GM19099 (cell line): ENCODE data around the gene CRLF2.

Experiments
- POLR2A ChIP-seq: IDR thresholded peaks from 3 replicates; pipeline ENCODE4 v1.6.1; 2011; ENCODE audit warnings: low read depth; ENCODE audit not compliant: insufficient read length; ENCODE audit errors: extremely low read depth

The CRLF2 gene, protein sequence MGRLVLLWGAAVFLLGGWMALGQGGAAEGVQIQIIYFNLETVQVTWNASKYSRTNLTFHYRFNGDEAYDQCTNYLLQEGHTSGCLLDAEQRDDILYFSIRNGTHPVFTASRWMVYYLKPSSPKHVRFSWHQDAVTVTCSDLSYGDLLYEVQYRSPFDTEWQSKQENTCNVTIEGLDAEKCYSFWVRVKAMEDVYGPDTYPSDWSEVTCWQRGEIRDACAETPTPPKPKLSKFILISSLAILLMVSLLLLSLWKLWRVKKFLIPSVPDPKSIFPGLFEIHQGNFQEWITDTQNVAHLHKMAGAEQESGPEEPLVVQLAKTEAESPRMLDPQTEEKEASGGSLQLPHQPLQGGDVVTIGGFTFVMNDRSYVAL

DNA sequence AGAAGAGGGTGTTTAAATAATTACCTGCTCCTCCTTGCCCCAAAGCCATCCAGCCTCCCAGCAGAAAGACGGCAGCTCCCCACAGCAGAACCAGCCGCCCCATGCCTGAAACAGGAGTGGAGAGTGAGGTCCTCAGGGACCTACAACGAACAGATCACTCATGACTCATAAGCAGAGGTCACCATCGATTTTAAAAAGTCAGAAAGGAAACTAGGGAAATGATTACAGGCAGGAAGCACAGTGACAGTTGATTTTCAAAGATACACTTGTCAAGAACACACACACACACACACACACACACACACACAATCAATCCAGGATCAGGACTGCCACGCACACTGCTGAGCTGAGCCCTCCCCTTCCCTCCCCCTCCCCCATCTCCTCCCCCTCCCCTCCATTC lies at the start of gene CRLF2:
Gene CRLF2 (minus strand): TSS at position 118 of the 400 bp plus-strand sequence. CDS start 15 bp downstream, at position 103.
- TF ChIP-seq POLR2A: no peak

DNA sequence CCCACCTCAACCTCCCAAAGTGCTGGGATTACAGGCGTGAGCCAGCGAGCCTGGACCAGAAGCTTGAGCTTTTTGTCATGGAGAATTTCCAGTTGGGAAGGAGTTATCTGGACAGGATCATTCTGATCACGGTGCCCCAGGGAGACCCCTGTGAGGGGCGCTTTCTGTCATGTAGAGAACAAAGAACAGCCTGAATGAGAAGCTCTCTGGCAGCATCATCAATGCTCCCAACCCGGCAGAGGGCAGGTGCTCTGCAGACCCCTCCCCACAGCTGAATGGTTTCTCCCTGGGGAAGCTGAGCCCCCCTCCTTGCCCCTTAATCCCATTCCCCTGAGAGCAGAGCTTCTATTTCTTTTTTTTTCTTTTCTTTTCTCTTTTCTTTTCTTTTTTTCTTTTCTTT lies 48.8 kb upstream of the CRLF2 start:
- no peak for TF ChIP-seq POLR2A

DNA sequence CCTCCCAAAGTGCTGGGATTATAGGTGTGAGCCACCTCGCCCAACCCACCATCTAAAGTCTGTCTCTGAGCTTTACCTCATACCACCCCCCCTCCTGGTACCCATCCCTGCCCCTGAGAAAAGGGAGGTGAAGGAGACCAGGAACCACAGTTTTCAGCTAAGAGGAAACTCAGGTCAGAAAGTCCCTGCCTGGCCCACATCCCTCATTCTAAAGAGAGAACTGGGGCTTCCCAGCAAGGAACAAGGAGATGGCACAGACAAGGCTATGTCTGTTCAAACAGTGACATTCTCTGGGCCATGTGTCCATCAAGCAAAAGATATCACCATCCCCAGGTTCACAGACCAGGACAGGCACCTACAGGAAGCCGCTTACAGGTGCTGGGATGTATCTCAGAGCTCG lies 40.4 kb upstream of the CRLF2 start:
- TF ChIP-seq POLR2A: no peak

DNA sequence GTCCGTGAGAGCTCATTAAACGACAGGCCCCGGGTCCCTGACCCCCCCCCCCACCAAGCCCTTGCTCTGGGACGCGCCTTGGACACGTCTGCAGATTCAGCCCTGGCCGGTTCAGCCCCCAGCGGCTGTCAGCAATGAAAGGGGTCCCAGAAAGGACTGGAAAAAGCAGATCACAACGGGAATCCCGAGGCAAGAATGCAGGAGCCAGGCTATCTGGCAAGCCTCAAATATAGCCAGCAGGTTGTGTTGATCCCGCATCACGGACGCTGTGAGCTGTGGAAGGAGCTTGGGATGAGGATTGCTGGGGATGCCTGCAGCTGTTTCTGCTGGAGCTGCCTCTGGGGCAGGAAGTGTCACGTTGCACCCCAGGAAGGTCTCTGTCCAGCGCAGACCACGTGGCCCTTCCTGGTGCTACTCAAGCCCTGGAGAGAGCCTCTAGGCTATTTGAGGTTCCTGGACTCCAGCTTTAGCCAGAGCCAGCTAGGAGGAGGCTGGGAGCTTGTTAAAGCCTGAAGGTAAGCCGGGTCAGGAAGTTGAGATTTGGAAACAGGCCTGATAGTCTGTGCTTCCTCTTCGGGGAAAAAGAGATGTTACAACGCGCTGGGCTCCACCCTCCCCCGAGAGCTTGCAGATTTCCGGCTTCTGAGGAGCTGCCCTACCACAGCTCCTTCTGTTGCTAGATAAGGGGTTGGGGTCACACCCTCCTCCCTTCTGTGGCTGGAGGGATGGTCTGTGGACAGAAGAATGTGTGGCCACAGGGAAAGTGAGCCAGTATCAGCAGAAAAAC lies 36.8 kb upstream of the CRLF2 start:
- TF ChIP-seq POLR2A: no peak

DNA sequence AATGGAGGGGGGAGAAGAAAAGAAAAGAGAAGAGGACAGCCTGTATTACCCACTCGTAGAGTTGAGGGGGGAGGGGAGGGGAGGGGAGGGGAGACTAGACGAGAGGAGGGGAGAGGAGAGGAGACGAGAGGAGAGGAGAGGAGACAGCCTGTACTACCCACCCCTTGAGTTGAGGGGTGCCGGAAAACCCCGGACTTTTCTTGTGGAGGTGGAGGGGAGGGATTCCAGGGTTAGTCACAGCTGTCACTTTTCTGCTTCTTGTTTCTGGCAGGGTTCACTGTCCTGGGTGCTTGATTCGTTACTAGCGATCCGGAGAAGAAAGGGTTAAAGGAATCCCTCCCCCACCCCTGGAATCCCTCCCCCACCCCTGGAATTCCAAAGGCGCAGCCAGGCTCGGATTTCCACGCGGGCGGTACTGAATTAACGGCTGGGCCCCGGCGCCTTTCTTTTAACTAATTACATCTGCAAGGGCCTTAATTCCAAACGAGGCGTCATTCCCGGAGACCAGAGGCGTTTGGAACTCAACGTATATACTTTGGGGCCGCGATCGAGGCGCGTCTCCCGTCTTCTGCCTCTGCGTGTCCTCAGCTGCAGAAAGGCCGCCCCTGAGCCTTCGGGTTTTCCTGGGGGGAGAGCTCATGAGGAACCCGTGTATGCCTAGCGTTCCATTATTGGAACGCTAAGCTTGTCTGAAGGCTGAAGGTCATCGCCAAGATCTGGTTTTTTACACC lies 36.0 kb upstream of the CRLF2 start:
- TF ChIP-seq POLR2A: no peak

DNA sequence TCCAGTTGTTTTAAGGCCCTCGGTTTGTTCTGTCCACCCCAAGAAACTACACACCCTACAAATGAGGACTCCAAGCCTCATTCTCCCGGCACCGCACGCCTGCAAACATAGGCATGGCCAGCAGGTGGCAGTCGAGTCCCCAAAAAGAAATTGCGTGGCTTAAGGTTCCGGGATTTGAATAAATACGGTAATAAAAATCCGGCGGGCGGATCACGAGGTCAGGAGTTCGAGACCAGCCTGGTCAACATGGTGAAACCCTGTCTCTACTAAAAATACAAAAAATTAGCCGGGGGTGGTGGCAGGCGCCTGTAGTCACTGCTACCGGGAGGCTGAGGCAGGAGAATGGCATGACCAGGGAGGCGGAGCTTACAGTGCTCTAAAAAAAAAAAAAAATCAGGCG lies 34.4 kb upstream of the CRLF2 start:
- TF ChIP-seq POLR2A: no peak

DNA sequence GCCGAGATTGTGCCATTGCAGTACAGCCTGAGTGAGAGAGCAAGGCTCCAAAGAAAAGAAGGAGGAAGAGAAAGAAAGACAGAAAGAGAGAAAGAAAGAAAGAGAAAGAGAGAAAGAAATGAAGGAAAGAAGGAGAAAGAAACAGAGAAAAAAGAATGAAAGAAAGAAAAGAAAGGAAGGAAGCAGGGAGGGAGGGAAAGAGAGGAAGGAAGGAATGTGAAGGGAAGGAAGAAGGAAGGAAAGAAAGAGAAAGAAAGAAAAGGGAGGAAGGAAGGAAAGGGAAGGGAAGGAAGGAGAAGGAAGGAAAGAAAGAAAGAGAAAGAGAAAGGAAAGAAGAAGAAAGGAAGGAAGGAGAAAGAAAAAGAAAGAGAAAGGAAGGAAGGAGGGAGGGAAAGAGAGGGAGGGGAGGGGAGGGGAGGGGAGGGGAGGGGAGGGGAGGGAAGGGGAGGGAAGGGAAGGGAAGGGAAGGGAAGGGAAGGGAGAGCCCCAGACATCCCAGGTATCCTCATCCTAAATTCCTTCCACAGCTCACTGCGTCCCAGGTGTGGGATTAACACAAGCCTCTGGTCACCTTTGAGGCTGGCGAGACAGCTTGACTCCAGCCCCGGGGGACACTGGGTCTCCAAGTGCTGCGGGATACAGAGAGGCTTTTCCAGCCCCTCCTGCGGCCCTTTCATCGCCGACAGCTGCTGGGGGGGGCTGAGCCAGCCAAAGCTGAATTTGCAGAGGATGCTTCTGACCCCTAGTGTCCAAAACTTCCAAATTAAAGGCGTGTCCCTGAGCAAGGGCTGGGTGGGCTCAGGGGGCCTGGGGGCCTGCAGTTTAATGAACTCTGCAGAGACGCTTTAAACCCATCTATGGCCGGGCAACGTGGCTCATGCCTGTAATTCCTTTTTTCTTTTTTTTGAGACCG lies 32.0 kb upstream of the CRLF2 start:
- no peak for TF ChIP-seq POLR2A

DNA sequence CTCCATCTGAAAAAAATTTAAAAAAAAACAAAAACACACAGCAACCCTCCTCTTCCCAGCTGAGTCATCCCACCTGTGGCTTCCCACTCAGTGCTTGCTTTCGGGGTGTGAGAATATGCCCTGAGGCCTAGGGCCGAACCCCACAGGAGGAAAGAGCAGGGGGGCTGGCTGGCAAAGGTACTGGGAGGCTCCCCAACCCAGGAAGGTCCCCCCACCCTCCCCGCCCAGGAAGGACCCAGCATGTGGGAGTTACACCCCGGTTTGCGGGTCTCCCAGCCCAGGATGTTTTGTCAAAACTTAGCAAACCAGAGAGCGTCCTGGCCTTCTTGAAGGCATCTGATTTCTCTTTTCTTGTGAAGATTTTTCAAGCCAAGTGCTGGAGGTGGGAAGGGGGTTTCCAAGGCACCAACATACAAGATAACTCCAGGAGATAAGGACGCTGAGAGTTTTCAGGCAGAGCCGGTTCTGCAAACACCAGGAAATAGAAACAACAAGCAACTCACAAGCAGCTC lies 30.5 kb upstream of the CRLF2 start:
- no peak for TF ChIP-seq POLR2A

DNA sequence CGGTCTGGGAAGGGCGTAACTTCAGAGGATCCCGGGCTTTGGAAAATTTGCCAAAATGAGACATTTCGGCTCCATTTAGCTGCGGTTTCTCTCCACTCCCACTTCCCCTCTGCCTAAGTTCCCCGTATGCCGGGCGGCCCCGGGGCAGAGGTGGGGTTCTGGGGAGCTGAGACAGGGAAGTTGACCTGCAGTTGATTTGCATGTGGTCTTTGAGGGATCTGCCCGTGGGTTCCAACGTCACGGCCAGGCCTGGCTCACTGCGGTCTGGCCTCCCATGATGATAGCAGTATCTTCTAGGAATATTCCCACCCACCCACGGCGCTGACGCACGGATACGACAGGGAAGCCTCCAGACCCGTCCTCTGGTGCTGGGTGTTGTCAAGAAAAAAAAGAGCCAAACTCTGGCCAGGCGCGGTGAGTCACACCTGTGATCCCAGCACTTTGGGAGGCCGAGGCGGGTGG lies 27.3 kb upstream of the CRLF2 start:
- TF ChIP-seq POLR2A: no peak

DNA sequence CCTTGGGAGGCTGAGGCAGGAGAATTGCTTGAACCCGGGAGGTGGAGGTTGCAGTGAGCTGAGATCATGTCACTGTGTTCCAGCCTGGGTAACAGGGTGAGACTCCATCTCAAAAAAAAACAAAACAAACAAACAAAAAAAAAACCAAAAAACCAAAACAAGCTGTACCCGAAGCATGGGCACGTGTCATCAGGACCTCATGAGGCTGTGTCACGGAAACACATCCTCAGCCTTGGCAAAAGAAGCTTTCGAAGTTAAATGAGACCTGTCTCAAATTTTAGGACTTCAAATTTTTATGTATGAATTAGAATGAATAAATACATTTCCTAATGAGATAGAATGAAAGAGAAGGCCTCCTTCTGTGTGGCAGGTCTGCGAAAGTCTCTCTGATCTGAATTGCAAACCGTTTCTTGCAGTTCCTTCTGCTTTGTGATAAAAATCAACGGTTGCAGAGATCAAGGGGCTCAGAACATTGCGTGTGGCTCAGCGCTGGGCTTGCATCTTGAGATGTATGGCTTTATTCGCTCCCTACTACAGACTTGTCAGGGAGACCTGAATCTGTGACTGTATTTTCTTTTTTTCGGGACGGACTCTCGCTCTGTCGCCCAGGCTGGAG lies 19.5 kb upstream of the CRLF2 start:
- no peak for TF ChIP-seq POLR2A

DNA sequence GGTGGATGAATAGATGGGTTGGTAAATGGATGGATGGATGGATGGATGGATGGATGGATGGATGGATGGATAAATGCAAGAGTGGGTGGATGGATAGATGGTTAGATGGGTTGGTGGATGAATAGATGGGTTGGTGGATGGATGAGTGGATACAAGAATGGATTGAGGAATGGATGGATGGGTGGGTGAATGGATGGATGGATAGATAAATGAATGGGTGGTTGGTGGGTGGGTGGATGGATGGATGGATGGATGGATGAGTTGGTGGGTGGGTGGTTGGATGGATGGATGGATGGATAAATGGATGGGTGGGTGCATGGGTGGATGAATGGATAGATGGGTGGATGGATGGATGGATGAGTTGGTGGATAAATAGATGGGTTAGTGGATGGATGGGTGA lies 13.8 kb upstream of the CRLF2 start:
- TF ChIP-seq POLR2A: no peak

DNA sequence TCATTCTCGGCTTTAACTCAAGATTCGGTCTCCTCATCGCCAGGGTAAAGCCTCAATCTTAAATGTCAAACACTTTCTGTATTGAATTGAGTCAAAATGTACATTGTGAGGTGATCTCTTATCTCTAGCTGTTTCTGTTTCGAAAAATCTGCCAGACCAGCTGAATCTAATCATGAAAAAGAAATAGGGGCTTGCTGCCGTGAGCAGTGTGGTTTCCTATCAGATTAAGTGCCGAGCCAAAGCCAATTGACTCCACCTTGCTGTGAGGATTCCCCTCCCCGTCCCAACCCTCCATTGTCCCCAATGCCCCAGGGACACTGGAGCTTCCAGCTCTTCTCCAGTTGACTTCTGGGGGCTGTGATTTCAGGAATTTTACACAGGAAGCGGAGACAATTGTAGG lies 12.5 kb upstream of the CRLF2 start:
- TF ChIP-seq POLR2A: no peak

DNA sequence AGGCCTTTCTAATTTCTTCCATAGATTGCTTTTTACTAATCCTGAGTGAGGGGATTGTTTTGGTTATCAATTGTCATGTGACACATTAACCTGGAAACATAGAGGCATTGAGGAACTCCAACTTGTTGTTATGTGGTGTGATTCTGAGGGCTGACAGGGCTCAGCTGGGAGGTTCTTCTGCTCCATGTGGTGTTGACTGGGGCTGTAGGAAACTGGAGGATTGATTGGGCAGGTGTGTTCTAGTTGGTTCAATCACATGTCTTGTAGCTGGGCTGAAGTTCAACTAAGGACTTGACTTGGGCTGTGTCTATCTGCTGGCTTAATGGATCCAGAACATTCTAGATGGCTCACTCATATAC lies 10.8 kb upstream of the CRLF2 start:
- no peak for TF ChIP-seq POLR2A

DNA sequence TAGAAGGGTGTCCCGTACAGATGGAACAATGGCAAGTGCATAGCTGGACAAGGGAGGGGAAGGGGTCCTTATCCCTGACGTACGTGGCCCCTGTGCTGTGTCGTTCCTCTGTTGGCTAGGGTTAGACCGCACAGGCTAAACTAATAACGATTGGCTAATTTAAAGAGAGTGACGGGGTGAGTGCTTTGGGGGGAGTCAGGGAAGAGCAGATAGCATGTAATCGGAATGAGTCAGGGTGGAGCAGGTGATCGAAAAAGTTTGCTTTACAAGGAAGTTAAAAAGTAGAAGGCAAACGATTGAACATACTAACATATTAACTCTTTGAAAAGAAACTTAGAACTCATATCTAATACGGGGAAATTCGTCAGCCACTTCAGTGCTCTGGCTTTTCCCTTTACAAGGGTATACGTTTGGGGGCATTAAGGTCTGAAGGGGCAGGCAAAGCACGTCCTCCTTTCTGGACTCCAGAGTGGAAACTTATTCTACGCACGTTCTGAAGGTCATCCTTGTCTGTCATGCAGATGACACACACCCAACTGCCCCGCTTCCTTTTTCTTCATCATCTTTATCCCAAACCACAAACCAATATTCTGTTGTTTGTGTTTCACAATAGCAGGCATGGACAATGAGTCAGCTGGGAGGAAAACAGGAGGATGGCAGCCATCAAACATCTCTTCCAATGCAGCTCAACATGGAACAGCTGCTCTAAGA lies 10.2 kb upstream of the CRLF2 start:
- no peak for TF ChIP-seq POLR2A

DNA sequence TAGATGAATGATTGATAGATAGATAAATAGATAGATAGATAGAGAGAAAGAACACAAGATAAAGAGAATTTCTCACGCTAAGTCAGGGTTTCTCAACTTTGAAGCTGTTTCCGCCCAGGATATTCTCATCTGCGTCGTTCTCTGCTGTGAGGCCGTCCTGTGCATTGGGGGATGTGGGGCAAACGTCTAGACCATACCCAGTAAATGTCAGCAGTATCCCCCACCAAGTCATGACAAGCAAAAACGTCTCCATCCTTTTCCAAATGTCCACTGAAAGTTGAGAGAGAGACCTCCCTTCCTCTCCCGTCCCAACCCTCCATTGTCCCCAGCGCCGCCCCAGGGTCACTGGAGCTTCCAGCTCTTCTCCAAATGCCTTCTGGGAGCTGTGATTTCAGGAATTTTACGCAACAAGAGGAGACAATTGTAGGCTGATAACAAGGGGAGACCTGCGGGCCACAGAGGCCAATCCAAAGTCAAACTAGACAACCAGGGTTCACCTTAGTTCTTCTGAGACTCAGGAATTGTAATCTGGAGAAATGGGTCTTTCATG lies 8.9 kb upstream of the CRLF2 start:
- no peak for TF ChIP-seq POLR2A
